OCI-M2 (cell line): Measurements from ENCODE around the gene ACOT8.
A peak's percentile ranks its signal among the peaks of the same experiment; 100 is the strongest.

Experiments used
- DNase-seq: peaks from one replicate; lab custom pipeline; 2025; ENCODE audit not compliant: unreplicated experiment; lab: John Stamatoyannopoulos, UW

The ACOT8 gene

GRCh38 chr20:45857882-45858216 lies 657 bp upstream of the ACOT8 start:
- DNase-seq, result no peak

DNA sequence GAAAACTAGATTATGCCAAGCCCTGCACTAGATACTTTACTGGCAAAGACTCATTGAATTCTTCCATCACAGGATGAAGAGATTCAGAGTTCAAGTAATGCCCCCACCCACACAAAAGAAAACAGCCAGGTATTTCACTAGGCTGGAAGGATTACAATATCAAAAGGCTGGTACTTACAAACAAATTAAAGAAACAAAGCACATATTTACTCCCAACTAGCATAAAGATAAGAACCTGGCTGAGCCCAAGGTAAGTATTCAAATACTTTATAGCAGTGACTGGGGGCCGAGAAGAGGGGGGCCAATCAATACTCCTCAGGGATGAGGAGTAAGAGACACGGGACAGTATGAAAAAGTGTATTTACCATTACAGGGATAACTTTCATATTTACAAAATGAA lies 3.7 kb downstream of the ACOT8 start:
- no peak for DNase-seq

GRCh38 chr20:45852326-45852725 lies 4.9 kb downstream of the ACOT8 start:
- no peak for DNase-seq

DNA sequence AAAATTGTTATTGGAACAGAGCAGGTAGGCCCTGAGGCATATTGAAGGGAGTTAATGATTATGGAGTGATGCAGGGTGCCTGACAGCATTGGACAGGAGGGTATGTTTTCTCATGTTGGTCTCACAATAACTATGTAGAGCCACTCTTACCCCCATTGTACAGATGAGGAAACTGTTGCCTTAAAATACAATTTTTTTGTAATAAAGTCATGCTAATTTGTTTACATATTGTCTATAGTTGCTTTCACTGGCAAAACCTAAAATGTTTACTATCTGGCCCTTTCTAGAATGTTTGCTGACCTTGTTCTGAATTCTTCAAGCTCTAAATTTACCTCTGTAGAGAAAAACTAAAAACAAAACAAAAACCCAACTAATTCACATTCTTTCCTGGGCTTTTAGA lies 5.7 kb downstream of the ACOT8 start:
- DNase-seq, result no peak

DNA sequence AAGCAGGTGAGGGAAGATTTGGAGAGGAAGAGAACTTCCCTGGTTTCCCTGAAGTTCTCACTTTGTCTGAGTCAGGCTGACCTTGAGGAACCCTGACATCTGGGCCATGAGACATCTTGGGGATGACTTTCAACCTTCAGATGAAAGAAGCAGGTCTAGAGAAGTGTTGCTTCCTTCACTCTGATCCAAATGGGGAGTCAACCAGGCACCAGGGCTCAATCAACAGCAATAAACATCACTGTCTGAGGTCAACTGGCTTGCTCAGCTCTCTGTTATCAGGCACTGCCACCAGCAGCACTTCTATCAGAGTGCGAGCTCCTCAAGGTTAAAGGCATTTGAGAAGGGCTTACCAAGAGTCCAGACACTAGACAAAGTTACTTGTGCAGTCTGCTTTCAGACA lies 6.3 kb downstream of the ACOT8 start:
- DNase-seq, result peak; percentile 60

- no peak for DNase-seq
These were observed 7.0 kb downstream of the ACOT8 start for GRCh38 chr20:45850238-45850637.

DNA sequence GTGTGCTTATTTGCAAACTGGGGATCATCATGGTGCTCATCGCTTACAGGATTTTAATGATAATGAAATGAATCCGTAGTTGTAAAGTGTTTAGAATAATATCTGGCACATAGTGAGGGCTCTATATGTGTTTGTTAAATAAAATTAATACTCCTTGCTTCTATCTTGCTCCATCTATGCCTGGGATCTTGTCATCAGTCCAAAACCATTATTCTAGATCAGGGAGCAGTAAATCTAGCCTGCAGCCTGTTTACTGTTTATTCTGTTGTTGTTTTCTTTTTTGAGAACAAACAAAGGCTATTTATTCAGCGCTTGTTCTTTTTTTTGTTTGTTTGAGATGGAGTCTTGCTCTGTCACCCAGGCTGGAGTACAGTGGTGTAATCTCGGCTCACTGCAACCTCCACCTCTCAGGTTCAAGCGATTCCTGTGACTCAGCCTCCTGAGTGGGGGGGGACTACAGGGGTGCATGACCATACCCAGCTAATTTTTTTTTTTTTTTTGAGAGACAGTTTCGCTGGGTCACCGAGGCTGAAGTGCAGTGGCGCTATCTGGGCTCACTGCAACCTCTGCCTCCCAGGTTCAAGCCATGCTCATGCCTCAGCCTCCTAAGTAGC lies 8.1 kb downstream of the ACOT8 start:
- no peak for DNase-seq

DNA sequence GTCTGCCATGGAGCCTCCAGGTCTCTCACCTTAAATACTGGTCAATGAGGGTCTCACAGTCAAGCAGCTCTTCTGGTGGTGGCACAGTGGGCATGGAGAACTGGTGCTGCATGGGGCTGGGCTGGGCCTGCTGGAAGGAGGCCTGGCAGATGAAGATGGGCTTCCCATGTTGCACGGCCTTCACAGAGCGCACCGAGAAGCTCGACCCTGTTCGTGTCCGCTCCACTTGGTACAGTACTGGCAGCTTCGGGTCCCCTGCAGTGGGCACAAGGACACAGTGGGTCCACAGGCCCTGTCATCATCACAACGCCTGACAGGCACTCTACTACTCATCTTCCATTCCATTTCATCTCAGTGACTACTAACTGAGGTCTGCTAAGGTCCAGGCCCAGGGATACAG lies 8.8 kb downstream of the ACOT8 start:
- DNase-seq, result no peak

DNA sequence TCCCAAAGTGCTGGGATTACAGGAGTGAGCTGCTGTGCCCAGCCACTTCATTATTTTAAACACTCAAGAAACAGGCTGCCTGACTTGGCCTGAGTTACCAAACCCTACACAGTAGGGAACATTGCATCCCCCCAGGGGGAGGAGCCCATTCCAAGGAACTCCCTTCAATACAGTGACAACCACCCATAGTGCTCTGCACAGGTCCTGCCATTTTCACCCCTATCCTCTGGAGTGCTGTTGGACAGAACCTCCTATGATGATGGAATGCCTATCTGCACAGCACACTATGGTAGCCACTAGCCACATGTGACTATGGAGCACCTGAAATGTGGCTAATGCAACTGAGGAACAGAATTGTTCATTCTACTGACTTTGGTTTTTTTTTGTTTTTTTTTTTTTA lies 11.7 kb downstream of the ACOT8 start:
- DNase-seq, result no peak

DNA sequence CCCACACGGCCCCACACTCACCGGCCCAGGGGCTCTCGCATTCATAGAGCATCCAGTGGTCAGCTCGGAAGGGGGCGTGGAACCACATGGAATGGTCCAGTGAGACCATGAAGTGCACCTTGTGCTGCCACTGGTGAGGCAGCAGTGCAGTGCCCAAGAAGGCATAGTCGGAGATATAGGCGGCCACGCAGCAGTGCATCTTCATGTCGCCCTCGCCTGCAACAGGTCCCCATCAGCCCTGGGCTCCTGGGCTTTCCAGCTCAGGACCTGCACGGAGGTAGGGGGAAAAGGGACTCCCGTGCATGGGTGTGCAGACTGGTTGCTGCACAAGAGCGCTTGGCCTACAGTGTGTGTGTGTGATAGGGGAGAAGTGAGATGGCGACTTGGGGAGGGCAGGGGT lies 13.7 kb downstream of the ACOT8 start:
- DNase-seq, result no peak

- no peak for DNase-seq
These were observed 14.9 kb downstream of the ACOT8 start for GRCh38 chr20:45842169-45842812.

DNA sequence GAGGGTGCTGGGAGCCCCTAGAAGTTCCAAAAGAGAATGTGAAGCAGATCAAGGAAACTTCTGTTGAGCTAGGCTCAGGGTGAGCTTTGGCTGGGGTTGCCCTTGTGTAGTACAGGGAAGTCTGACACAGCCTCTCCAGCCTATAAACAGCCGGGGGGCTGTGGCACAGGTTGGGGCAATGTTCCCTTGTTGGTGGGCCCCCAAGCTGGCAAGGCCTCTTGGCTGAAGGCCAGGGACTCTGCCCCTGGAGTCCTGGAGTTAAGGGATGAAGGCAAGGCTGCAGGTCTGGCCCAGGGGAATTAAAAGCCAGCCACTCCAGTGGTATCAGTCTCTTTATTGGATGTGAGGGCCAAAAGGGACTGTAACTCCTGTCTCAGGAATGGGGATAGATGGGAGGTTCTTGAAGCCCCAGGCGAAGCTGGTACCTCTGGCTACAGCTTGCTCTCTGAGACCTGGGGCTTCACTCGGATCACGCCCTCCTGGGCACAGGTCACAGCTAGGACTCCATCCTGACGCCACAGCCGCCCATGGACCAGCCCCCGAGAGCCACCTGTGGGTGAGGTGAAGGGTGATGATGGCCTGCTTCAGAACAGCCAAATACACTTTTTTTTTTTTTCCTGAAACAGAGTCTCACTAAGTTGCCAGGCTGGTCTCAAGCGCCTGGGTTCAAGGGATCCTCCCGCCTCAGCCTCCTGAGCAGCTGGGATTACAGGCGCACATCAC lies 15.6 kb downstream of the ACOT8 start:
- DNase-seq, result no peak

DNA sequence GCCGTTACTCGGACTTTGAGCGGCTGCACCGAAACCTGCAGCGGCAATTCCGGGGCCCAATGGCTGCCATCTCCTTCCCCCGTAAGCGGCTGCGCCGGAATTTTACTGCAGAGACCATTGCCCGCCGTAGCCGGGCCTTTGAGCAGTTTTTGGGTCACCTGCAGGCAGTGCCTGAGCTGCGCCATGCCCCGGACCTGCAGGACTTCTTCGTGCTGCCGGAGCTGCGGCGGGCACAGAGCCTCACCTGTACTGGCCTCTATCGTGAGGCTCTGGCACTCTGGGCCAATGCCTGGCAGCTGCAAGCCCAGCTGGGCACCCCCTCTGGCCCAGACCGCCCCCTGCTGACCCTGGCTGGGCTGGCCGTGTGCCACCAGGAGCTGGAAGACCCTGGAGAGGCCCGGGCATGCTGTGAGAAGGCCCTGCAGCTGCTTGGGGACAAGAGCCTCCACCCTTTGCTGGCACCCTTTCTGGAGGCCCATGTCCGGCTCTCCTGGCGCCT lies 16.4 kb downstream of the ACOT8 start:
- no peak for DNase-seq

GRCh38 chr20:45836841-45837240 lies 20.4 kb downstream of the ACOT8 start:
- no peak for DNase-seq

DNA sequence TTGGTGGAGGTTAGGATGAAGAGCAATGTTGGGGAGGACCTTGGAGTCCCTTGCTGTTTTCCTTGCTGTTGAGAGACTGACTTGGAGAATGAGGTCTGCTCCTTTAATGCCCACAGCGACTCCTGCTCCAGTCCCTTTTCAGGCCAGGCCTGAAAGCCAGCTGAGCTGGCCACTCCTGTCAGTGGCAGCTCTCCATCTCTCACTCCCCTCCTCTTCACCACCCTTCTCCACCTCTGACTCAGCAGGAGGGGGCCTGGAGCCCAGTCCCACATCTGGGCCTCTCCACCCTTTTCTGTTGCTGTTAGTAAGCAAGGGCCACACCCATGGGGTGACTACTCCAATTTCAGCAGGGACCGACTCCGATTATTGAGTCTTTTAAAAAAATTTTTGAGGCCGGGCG lies 21.4 kb downstream of the ACOT8 start:
- DNase-seq, result no peak

DNA sequence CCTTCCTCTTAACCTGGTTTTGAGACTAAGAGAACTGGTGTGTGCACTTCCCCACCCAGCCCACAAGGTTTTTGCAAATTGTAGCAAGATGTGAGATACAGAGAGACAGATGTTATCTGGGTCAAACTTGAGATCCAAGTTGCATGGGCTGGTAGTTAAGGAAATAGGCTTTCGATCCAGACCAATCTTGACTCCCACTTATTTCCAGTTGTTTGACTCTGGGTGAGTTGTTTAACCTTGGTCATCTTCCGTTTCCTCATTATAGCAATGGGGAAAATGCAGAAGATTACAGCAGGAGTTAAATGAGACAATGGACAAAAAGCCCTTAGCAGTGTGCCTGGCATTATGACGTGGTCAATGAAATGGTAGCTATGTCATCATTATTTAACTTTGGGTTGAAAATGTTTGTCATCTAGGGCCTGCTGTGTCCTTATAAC lies 21.8 kb downstream of the ACOT8 start:
- no peak for DNase-seq

- DNase-seq, result no peak
These were observed 22.4 kb downstream of the ACOT8 start for GRCh38 chr20:45834797-45835161.

DNA sequence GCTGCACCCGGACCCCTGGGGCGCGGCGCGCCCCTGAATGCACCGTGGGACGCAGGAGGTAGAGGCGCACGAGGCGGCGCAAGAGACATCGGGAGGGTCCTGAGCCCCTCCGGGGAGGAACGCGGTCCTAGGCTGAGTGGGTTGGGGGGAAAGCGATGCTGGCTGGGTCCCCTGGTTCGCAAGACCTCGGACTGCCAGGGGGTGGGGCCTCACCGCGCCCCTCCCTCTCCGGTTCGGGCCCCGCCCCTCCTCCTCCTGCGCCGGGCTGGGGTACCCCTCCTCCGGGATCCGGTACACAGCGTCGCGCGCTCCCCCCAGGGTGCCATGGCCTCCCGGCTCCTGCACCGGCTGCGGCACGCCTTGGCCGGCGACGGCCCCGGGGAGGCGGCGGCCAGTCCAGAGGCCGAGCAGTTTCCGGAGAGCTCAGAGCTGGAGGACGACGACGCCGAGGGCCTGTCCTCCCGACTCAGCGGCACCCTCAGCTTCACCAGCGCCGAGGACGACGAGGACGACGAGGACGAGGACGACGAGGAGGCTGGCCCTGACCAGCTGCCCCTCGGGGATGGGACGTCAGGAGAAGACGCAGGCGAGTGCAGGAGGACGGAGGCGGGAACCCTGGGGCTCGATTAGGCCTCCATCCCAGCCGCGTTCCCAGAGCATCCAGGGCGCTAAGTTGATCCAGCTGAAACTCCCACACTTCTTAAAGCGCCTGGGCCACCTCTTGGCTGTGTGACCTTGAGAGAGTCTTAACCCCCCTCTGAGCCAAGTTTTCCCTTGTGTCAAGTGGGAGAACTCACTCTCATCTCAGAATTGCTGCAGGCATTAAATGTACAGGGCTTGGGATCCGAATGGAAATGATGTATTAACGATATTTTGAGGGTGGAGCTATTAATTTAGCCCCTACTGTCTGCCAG lies 23.1 kb downstream of the ACOT8 start:
- DNase-seq, result no peak

GRCh38 chr20:45833030-45833882 lies 23.9 kb downstream of the ACOT8 start, which contains the start of gene SNX21:
SNX21 (plus strand) TSS chr20:45833799; CDS start chr20:45833920, 121 bp downstream.
- no peak for DNase-seq

- no peak for DNase-seq
These were observed 24.6 kb downstream of the ACOT8 start for GRCh38 chr20:45832619-45833018.
